HG03457 (cell line): ENCODE data around the gene WDR18.
"Not testable (repeated sequence)": the region's sequence is repeated elsewhere in the genome, so short reads cannot be mapped to it uniquely, and the experiment has no call there.

ENCODE experiments used
- ATAC-seq: cut with Tn5 transposase; IDR thresholded peaks from one replicate; pipeline ENCODE4 v1.9.1; 2021; ENCODE audit warnings: moderate number of reproducible peaks; ENCODE audit not compliant: unreplicated experiment

The WDR18 gene

GRCh38 chr19:1018393-1018792, 34.2 kb downstream of the WDR18 start:
- ATAC-seq: no peak

GRCh38 chr19:1018932-1019615, 34.9 kb downstream of the WDR18 start:
- no peak for ATAC-seq

GRCh38 chr19:1019616-1019961, 35.4 kb downstream of the WDR18 start:
- ATAC-seq: no peak

- no peak for ATAC-seq
These were observed 36.1 kb downstream of the WDR18 start for GRCh38 chr19:1019980-1020867.

GRCh38 chr19:1020868-1021425, 36.8 kb downstream of the WDR18 start, which contains the start of gene TMEM259:
Gene TMEM259 (minus strand): TSS chr19:1021123. CDS start chr19:1020996, 127 bp downstream.
- peak; percentile 63 for ATAC-seq

- ATAC-seq: not testable (repeated sequence)
These were observed 39.7 kb downstream of the WDR18 start for GRCh38 chr19:1023883-1024188.

GRCh38 chr19:1025080-1025479, 40.9 kb downstream of the WDR18 start:
- ATAC-seq: not testable (repeated sequence)

- no peak for ATAC-seq
These were observed 42.0 kb downstream of the WDR18 start, which contains the start of gene CNN2 for GRCh38 chr19:1025960-1026782. Gene CNN2 (plus strand): TSS chr19:1026608. CDS start chr19:1026662, 54 bp downstream.

GRCh38 chr19:1026783-1027649, 42.9 kb downstream of the WDR18 start:
- no peak for ATAC-seq

- no peak for ATAC-seq
These were observed 43.5 kb downstream of the WDR18 start for GRCh38 chr19:1027650-1028061.

- ATAC-seq: no peak
These were observed 44.1 kb downstream of the WDR18 start for GRCh38 chr19:1028062-1028926.

- no peak for ATAC-seq
These were observed 48.2 kb downstream of the WDR18 start for GRCh38 chr19:1032264-1032867.

GRCh38 chr19:1035998-1036621, 52.0 kb downstream of the WDR18 start:
- no peak for ATAC-seq

GRCh38 chr19:1037621-1038064, 53.5 kb downstream of the WDR18 start:
- no peak for ATAC-seq

- ATAC-seq: no peak
These were observed 55.0 kb downstream of the WDR18 start for GRCh38 chr19:1038978-1039645.

GRCh38 chr19:1039646-1040475, 55.7 kb downstream of the WDR18 start, which contains the start of gene ABCA7:
Gene ABCA7 (plus strand): TSS chr19:1040107. CDS start chr19:1041362, 1,255 bp downstream.
- peak; percentile 51 for ATAC-seq
